Activated CD4-positive, alpha-beta T cell treated with anti-CD3 and anti-CD28 coated beads, Interleukin-2, amount 50 U/mL, for 16 hours (primary cell): ENCODE results near the gene TAF3.
A peak's percentile ranks its signal among the peaks of the same experiment; 100 is the strongest.

Experiments used
- DNase-seq: peaks from one replicate; pipeline ENCODE4 v3.0.0-alpha.2; 2020

The TAF3 gene

DNA sequence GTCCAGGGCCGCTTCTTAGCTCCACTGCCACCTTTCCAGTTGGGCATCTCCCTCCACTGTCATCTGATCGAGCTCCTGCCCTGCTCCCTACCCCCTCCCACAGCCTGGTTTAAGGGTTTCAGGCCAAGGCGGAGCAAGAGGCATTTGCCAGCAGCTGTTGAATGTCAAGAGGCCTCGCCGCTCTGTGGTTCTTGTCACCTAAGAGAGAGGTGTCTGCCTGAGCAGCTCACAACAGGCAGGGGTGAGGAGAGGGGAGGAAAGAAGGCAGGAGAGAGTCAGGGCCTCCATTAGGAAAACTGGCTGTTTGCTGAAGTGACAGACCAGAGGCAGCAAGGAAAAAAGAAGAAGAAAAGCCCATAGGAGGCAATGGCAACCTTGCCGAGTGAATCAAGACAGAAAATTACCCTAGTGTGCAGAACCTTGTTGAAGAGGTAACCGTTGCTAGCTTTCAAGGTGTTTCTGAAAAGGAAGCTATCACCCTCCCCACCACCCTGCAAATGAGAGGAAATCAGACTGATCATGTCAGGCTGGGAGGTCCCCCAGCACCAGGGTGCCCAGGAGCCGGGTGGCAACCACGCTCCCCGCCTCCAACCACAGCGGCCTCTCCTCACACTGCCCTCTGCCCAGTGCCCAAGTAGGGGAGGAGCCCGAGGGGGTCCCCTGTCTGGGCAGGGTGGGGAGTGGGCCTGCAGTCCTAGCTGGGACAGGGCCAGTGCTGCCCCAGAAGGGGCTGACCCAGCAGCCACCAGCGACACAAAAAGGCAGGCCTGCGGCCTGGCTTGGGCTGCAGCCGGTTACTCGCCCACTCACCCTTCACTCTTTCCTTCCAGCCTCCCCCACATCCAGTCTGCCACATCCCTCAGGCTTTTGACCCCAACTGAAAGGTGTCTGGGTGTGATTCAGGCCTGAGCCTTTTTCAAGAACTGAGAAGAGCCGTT is 243.2 kb downstream of the TAF3 start:
- peak; percentile 65 for DNase-seq

GRCh38 chr10:8063128-8063908 is 245.0 kb downstream of the TAF3 start:
- no peak for DNase-seq

GRCh38 chr10:8063935-8064334 is 245.6 kb downstream of the TAF3 start:
- no peak for DNase-seq

- DNase-seq: no peak
Measured at GRCh38 chr10:8064436-8064835, 246.1 kb downstream of the TAF3 start.

GRCh38 chr10:8065651-8066050 is 247.3 kb downstream of the TAF3 start:
- DNase-seq: peak; percentile 72

DNA sequence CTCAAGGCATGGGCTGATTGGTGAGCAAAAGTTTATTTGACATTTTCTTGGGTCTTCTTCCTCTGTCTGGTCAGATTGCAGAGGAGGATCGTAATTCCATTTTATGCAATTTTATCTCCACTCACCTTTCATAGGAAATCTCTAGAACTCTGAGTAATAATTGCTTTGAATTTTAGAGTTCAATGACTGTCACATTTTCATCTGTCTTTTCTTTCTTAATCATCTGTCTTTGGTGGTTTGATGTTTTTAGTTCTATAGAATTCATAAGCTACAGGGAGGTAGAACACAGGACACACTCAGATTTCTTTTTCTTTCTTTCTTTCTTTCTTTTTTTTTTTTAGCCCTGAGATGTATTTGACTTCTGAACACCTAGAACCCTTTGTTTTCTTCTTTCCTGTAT is 247.8 kb downstream of the TAF3 start:
- peak; percentile 57 for DNase-seq
